K562 (cell line): Measurements from ENCODE around the gene PPT1. TPM values are rescaled to one million over a fixed set of nuclear protein-coding genes. Genes with fewer than 3 reads are reported as not detected.

Source experiments
- COPS2 ChIP-seq: fragments of 450-650 bp; conservative IDR thresholded peaks from 2 replicates; pipeline ENCODE4 v1.6.1; 2016; ENCODE audit warnings: mild to moderate bottlenecking, moderate library complexity
- GTF2F1 ChIP-seq: IDR thresholded peaks from 2 replicates; pipeline ENCODE4 v1.6.1; 2011; ENCODE audit warnings: low read depth, low read length, improper control_type of control experiment
- HNRNPK ChIP-seq: fragments of 200-400 bp; formaldehyde crosslinking; IDR thresholded peaks from one replicate; pipeline ENCODE4 v1.6.1; 2018; ENCODE audit warnings: mild to moderate bottlenecking, low read depth, low read length; ENCODE audit not compliant: poor library complexity, severe bottlenecking
- HNRNPL ChIP-seq: fragments of 200-400 bp; formaldehyde crosslinking; IDR thresholded peaks from 2 replicates; pipeline ENCODE4 v1.6.1; 2017; ENCODE audit warnings: low read depth, mild to moderate bottlenecking, low read length
- ILF3 ChIP-seq: fragments of 450-650 bp; IDR thresholded peaks from 2 replicates; pipeline ENCODE4 v1.6.1; 2018; ENCODE audit warnings: antibody characterized with exemption, mild to moderate bottlenecking, moderate library complexity, borderline replicate concordance
- MEIS2 ChIP-seq: fragments of 450-650 bp; IDR thresholded peaks from 2 replicates; pipeline ENCODE4 v1.6.1; 2014; ENCODE audit warnings: mild to moderate bottlenecking; ENCODE audit not compliant: partially characterized antibody
- RAD21 ChIP-seq, 2 experiments: fragments of 250-450 bp in 1 of 2; fragments of 450-650 bp in 1 of 2; sonication (Bioruptor Pico) in 1 of 2; formaldehyde crosslinking in 1 of 2; IDR thresholded peaks in 1 of 2; conservative IDR thresholded peaks in 1 of 2; 2 replicates each; pipeline versions ENCODE4 v1.4.0 to v1.8.0; 2020 to 2022; ENCODE audit warnings: mild to moderate bottlenecking in 2 of 2, moderate library complexity in 1 of 2
- STAT5B ChIP-seq: fragments of 250-450 bp; sonication (Bioruptor Pico); IDR thresholded peaks from 2 replicates; pipeline ENCODE4 v1.8.0; 2021; ENCODE audit warnings: mild to moderate bottlenecking, inconsistent platforms
- ZNF644 ChIP-seq: fragments of 200-800 bp; sonication (Bioruptor generic); IDR thresholded peaks from 2 replicates; pipeline ENCODE4 v1.6.1; 2016; ENCODE audit warnings: low read depth, missing genetic modification characterization, missing compliant biosample characterization
- polyA plus RNA-seq, 8 experiments: library from polyadenylated mRNA; depleted of rRNA in 4 of 8; stranded (reverse) in 5 of 8; unstranded in 3 of 8; fragments of >200 nt; fragmentation: Nextera tagmentation in 2 of 8; fragmentation: Illumina TruSeq in 1 of 8; extraction: Ambion mirVana in 2 of 8; extraction: Trizol in 1 of 8; gene quantifications; 2 replicates each; pipeline versions ENCODE4 v1.2.1 to v1.2.3, GENCODE V29; 2011 to 2014; ENCODE audit warnings: inconsistent platforms in 1 of 8, missing spikeins in 1 of 8
- total RNA-seq, 7 experiments: library from RNA; depleted of rRNA in 6 of 7; stranded (reverse); fragments of >200 nt in 6 of 7; fragmentation: Illumina TruSeq in 2 of 7; extraction: Trizol in 2 of 7; gene quantifications; 2 replicates each; pipeline versions ENCODE4 v1.2.1 to v1.2.3, GENCODE V29; 2011 to 2021; ENCODE audit warnings: low replicate concordance in 1 of 7
- TF ChIP-seq, protein P1 (sequence below): fragments of 250-450 bp; sonication (Bioruptor Pico); IDR thresholded peaks from 2 replicates; pipeline ENCODE4 v1.5.1; 2021; ENCODE audit warnings: mild to moderate bottlenecking
- TF ChIP-seq, protein P2 (sequence below): sonication (generic); formaldehyde crosslinking; IDR thresholded peaks from 2 replicates; pipeline ENCODE4 v1.8.0; 2023; ENCODE audit warnings: mild to moderate bottlenecking, missing genetic modification reagents
- TF ChIP-seq, protein P3 (sequence below): fragments of 450-650 bp; IDR thresholded peaks from 2 replicates; pipeline ENCODE4 v1.6.1; 2017; ENCODE audit warnings: mild to moderate bottlenecking, moderate library complexity
- TF ChIP-seq, protein P4 (sequence below): fragments of 250-450 bp; sonication (Bioruptor Pico); IDR thresholded peaks from 2 replicates; pipeline ENCODE4 v1.8.0; 2021; ENCODE audit warnings: borderline replicate concordance, mild to moderate bottlenecking, moderate library complexity; ENCODE audit not compliant: poor library complexity, severe bottlenecking
- TF ChIP-seq, protein P5 (sequence below): fragments of 450-650 bp; IDR thresholded peaks from 2 replicates; pipeline ENCODE4 v1.6.1; 2017; ENCODE audit warnings: antibody characterized with exemption, mild to moderate bottlenecking

The PPT1 gene
- total and polyA plus RNA-seq, 9 of the 15 experiments (the other 6 are each of a cell fraction or from before 2014, with no cell fraction given): 72.2 to 285 (median 143) TPM

DNA sequence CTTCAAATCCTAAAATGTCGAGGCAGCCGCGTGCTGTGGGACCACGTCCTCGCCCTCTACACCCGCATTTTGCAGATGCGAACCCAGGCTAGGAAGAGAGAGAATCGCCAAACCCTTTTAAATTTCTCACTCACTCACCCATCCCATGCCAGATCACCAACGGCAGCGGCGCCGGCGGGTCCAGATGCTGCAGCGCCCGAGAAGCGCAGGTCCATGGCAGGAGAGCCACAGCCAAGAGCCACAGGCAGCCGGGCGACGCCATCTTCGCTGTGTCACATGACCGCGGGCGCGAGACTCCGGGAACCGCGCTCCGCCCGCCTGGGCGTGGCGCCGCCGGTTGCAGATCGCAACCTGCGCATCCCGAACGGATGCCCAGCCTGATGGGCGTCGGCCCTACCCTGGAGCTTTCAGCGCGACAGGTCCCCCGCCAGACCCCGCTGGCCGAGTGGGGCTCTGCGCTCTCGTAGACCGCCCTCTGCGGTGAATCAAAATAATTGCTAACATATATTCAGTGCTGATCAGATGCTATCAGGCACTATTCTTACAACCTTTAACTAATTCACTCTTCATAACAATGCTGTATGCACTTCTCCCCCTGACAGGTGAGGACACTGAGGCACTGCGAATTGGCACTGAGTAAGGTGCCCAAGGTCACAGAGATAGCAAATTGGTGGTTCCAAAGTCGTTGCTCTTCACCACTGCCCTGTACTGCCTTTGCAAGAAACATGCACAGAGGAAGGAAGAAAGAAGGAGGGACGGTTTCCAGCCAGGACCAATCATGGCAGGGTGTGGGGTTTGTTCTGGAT is at the start of gene PPT1 (continued):
- TF ChIP-seq, protein P1, sequence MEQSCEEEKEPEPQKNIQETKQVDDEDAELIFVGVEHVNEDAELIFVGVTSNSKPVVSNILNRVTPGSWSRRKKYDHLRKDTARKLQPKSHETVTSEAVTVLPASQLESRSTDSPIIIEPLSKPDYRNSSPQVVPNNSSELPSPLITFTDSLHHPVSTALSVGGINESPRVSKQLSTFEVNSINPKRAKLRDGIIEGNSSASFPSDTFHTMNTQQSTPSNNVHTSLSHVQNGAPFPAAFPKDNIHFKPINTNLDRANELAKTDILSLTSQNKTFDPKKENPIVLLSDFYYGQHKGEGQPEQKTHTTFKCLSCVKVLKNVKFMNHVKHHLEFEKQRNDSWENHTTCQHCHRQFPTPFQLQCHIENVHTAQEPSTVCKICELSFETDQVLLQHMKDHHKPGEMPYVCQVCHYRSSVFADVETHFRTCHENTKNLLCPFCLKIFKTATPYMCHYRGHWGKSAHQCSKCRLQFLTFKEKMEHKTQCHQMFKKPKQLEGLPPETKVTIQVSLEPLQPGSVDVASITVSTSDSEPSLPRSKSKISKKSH (CRISPR knock-in tag): no peak
- TF ChIP-seq HNRNPL (peak; percentile 56; the same call in 1 of the 2 replicates), RAD21 (CRISPR knock-in tag; conservative IDR thresholded peaks at IDR 0.05 in 1 of 2, IDR thresholded peaks at IDR 0.05 in 1 of 2) (peak in 1 of 2 experiments; percentile 11; a peak in 2 of 4 replicates), ILF3 (no peak), STAT5B (CRISPR knock-in tag) (no peak), MEIS2 (peak; percentile 7), GTF2F1 (no peak), COPS2 (no peak), ZNF644 (tag) (0 out of 2 replicates have a peak, but pooled peaks have one; percentile 50), HNRNPK (no peak)
- TF ChIP-seq, protein P2, sequence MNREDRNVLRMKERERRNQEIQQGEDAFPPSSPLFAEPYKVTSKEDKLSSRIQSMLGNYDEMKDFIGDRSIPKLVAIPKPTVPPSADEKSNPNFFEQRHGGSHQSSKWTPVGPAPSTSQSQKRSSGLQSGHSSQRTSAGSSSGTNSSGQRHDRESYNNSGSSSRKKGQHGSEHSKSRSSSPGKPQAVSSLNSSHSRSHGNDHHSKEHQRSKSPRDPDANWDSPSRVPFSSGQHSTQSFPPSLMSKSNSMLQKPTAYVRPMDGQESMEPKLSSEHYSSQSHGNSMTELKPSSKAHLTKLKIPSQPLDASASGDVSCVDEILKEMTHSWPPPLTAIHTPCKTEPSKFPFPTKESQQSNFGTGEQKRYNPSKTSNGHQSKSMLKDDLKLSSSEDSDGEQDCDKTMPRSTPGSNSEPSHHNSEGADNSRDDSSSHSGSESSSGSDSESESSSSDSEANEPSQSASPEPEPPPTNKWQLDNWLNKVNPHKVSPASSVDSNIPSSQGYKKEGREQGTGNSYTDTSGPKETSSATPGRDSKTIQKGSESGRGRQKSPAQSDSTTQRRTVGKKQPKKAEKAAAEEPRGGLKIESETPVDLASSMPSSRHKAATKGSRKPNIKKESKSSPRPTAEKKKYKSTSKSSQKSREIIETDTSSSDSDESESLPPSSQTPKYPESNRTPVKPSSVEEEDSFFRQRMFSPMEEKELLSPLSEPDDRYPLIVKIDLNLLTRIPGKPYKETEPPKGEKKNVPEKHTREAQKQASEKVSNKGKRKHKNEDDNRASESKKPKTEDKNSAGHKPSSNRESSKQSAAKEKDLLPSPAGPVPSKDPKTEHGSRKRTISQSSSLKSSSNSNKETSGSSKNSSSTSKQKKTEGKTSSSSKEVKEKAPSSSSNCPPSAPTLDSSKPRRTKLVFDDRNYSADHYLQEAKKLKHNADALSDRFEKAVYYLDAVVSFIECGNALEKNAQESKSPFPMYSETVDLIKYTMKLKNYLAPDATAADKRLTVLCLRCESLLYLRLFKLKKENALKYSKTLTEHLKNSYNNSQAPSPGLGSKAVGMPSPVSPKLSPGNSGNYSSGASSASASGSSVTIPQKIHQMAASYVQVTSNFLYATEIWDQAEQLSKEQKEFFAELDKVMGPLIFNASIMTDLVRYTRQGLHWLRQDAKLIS: peak; percentile 95
- TF ChIP-seq, protein P3, sequence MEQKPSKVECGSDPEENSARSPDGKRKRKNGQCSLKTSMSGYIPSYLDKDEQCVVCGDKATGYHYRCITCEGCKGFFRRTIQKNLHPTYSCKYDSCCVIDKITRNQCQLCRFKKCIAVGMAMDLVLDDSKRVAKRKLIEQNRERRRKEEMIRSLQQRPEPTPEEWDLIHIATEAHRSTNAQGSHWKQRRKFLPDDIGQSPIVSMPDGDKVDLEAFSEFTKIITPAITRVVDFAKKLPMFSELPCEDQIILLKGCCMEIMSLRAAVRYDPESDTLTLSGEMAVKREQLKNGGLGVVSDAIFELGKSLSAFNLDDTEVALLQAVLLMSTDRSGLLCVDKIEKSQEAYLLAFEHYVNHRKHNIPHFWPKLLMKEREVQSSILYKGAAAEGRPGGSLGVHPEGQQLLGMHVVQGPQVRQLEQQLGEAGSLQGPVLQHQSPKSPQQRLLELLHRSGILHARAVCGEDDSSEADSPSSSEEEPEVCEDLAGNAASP: no peak
- TF ChIP-seq, protein P4, sequence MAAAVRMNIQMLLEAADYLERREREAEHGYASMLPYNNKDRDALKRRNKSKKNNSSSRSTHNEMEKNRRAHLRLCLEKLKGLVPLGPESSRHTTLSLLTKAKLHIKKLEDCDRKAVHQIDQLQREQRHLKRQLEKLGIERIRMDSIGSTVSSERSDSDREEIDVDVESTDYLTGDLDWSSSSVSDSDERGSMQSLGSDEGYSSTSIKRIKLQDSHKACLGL (CRISPR knock-in tag): peak; percentile 69
- TF ChIP-seq, protein P5, sequence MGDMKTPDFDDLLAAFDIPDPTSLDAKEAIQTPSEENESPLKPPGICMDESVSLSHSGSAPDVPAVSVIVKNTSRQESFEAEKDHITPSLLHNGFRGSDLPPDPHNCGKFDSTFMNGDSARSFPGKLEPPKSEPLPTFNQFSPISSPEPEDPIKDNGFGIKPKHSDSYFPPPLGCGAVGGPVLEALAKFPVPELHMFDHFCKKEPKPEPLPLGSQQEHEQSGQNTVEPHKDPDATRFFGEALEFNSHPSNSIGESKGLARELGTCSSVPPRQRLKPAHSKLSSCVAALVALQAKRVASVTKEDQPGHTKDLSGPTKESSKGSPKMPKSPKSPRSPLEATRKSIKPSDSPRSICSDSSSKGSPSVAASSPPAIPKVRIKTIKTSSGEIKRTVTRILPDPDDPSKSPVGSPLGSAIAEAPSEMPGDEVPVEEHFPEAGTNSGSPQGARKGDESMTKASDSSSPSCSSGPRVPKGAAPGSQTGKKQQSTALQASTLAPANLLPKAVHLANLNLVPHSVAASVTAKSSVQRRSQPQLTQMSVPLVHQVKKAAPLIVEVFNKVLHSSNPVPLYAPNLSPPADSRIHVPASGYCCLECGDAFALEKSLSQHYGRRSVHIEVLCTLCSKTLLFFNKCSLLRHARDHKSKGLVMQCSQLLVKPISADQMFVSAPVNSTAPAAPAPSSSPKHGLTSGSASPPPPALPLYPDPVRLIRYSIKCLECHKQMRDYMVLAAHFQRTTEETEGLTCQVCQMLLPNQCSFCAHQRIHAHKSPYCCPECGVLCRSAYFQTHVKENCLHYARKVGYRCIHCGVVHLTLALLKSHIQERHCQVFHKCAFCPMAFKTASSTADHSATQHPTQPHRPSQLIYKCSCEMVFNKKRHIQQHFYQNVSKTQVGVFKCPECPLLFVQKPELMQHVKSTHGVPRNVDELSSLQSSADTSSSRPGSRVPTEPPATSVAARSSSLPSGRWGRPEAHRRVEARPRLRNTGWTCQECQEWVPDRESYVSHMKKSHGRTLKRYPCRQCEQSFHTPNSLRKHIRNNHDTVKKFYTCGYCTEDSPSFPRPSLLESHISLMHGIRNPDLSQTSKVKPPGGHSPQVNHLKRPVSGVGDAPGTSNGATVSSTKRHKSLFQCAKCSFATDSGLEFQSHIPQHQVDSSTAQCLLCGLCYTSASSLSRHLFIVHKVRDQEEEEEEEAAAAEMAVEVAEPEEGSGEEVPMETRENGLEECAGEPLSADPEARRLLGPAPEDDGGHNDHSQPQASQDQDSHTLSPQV: peak; percentile 90
